ENCODE results near the gene TAF6L. TPM values are rescaled to one million over a fixed set of nuclear protein-coding genes. Genes with fewer than 3 reads are reported as not detected.

TAF6L gene
- total RNA-seq, 6 experiments from 2014 or later: 11.9 to 19.3 (median 16.0) TPM

GRCh38 chr11:62777389-62777788 is 6.2 kb downstream of the TAF6L start:
- intact Hi-C loops (cut with DNase I): no loop called here
- peaks cover 0 to 40% (median 10%) of the 10 kb centered on the region in 4 donors for H3K36me3 ChIP-seq

GRCh38 chr11:62778441-62778840 is 7.2 kb downstream of the TAF6L start:
- ATAC-seq: peak in 1 of 4 donors; percentile 19
- intact Hi-C loops (cut with DNase I): no loop called here
- no peak for DNase-seq
- Histone ChIP-seq H3K27ac (no peak overlapping the region), H3K4me1 (no peaks in the 10 kb centered on the region), H3K9me3 (no peaks in the 10 kb centered on the region), H3K36me3 (peaks cover 0 to 40% (median 13%) of the 10 kb centered on the region in 4 donors), H3K27me3 (no peaks in the 10 kb centered on the region), H3K4me3 (no peak overlapping the region)
- TF ChIP-seq CTCF (IDR thresholded peaks at IDR 0.05): no peak
- no peak for TF ChIP-seq POLR2A (IDR thresholded peaks at IDR 0.05)
- no CpG with 5 or more reads among the region's 3 CpGs for WGBS (ENCODE audit: insufficient coverage, low coverage, low lambda C conversion rate, missing lambda C conversion rate)

More at GRCh38 chr11:62777389-62777788, 6.2 kb downstream of the TAF6L start:
- H3K27me3 ChIP-seq: no peaks in the 10 kb centered on the region
- no peak for DNase-seq
- no peak overlapping the region for H3K4me3 ChIP-seq
- TF ChIP-seq POLR2A (IDR thresholded peaks at IDR 0.05): no peak
- no peak overlapping the region for H3K27ac ChIP-seq
- WGBS (ENCODE audit: insufficient coverage, low coverage, low lambda C conversion rate, missing lambda C conversion rate): 67% methylated on average over 1 of the region's 2 CpGs
- peaks cover 0 to 3% (median 0%) of the 10 kb centered on the region in 4 donors for H3K4me1 ChIP-seq
- ATAC-seq: no peak
- no peaks in the 10 kb centered on the region for H3K9me3 ChIP-seq

- Histone ChIP-seq H3K4me1 (peaks cover 0 to 8% (median 3%) of the 10 kb centered on the region in 4 donors), H3K9me3 (no peaks in the 10 kb centered on the region), H3K36me3 (peaks cover 0 to 25% (median 11%) of the 10 kb centered on the region in 4 donors), H3K27me3 (no peaks in the 10 kb centered on the region), H3K4me3 (no peak overlapping the region), H3K27ac (no peak overlapping the region)
- no peak for DNase-seq
- 87% methylated on average over 4 of the region's 7 CpGs for WGBS (ENCODE audit: insufficient coverage, low coverage, low lambda C conversion rate, missing lambda C conversion rate)
- TF ChIP-seq POLR2A (IDR thresholded peaks at IDR 0.05) (no peak), CTCF (IDR thresholded peaks at IDR 0.05) (no peak)
- ATAC-seq: no peak
- intact Hi-C loops (cut with DNase I): loop anchor here in 1 of 2 donors (10.0 kb wide), 1 partner anchor 72 kb away; no protein-coding TSS in a partner anchor
Measured at GRCh38 chr11:62782753-62783152, 11.6 kb downstream of the TAF6L start.

GRCh38 chr11:62786318-62787004 is 15.3 kb downstream of the TAF6L start:
- Histone ChIP-seq H3K4me3 (peak overlapping the region; percentile 97 to 99 (median 98)), H3K27ac (peak overlapping the region; percentile 86 to 97 (median 91)), H3K36me3 (peaks cover 0 to 22% (median 9%) of the 10 kb centered on the region in 4 donors), H3K4me1 (peaks cover 0 to 29% (median 8%) of the 10 kb centered on the region in 4 donors), H3K9me3 (no peaks in the 10 kb centered on the region), H3K27me3 (no peaks in the 10 kb centered on the region)
- TF ChIP-seq CTCF (IDR thresholded peaks at IDR 0.05) (peak; percentile 89 to 96 (median 93)), POLR2A (IDR thresholded peaks at IDR 0.05) (no peak)
- 3% methylated on average over 15 of the region's 51 CpGs for WGBS (ENCODE audit: insufficient coverage, low coverage, low lambda C conversion rate, missing lambda C conversion rate)
- ATAC-seq (peak; percentile 79 to 86 (median 83)), DNase-seq (peak; percentile 87 to 90 (median 90))
- intact Hi-C loops (cut with DNase I): loop anchor here in 1 of 2 donors (10.0 kb wide), 1 partner anchor 68 kb away; no protein-coding TSS in a partner anchor
